GM19438 (cell line): Measurements from ENCODE around the gene ABCB8.

ENCODE experiments used
- ATAC-seq: cut with Tn5 transposase; IDR thresholded peaks from one replicate; pipeline ENCODE4 v1.9.1; 2021; ENCODE audit warnings: low read depth; ENCODE audit not compliant: unreplicated experiment

The ABCB8 gene

GRCh38 chr7:151082141-151083070 lies 54.2 kb downstream of the ABCB8 start:
- no peak for ATAC-seq

DNA sequence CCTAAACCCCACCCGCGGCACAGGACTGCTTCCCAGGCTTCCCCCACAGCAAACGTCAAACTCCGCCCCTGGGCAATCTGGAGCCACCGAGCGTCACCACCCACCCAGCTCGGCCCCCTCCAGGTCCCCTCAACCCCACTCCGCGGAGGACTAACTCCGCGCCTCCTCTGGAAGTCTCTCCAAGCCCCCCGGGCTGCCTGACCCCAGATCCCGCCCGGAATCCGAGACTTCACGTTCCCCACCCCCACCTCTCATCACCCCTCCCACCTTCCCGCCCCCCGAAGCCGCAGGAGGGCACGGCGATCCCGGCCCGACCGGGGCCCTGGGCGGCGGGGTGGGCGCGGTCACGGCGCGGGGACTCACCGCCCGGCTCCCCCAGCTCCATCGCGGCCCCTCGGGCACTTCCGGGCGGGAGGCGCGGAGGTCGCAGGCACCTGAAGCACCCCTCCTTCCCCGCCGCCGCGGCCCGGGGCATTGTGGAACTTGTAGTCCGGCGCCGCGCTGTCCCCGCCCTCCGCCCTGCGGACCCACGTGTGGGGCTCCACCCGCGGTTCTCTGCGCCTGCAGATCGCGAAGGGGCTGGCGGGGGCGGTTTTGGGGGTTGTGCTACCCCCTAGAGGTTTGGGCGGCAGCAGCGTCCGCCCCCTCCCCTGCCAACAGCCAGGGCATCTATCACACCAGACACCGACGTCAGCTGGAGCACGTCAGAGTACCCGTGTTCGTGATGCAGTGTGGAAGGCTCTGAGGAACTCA lies 55.0 kb downstream of the ABCB8 start, which contains the start of gene TMUB1:
Gene TMUB1 (minus strand): TSS at position 423 of the 753 bp plus-strand sequence. CDS start 930 bp downstream, outside the sequence.
- ATAC-seq: peak; percentile 48

DNA sequence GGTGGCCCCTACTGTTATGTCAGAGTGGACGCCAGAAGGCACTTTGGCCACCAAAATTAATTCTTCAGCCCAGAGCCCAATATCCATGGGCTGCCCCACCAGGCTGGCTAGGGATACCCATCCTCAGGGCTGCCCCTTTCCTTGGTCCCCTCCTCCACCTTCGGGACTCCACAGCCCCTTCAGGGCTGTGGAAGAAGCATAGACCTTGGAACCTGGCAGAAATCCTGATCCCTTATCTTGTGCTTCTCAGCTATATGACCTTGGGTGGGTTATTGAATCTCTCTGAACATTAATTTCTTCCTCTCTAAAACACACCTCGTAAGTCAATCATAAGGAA lies 55.5 kb downstream of the ABCB8 start:
- no peak for ATAC-seq

DNA sequence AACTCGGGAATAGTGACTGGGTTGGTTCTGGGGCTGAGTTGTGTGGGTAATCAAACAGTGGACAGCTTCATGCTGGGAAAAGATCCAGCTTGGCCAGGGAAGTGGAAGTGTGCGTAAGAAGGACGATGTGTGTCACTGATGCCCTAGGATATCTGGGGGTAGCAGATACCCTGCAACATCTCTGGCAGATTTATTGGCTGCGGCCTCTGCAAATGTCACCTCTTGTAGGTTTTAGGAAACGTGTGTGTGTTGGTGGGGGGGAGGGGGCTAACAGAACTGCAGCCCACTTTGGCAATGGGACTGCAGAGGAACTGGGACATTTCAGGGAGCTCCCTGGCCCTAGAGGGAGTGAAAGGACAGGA lies 57.1 kb downstream of the ABCB8 start:
- no peak for ATAC-seq

GRCh38 chr7:151085691-151086620 lies 57.7 kb downstream of the ABCB8 start, which contains the start of gene AGAP3:
AGAP3 (plus strand) TSS chr7:151086475; CDS start chr7:151086742, 267 bp downstream.
- ATAC-seq: peak; percentile 40

- ATAC-seq: no peak
These were observed 58.6 kb downstream of the ABCB8 start for GRCh38 chr7:151086802-151087244.

DNA sequence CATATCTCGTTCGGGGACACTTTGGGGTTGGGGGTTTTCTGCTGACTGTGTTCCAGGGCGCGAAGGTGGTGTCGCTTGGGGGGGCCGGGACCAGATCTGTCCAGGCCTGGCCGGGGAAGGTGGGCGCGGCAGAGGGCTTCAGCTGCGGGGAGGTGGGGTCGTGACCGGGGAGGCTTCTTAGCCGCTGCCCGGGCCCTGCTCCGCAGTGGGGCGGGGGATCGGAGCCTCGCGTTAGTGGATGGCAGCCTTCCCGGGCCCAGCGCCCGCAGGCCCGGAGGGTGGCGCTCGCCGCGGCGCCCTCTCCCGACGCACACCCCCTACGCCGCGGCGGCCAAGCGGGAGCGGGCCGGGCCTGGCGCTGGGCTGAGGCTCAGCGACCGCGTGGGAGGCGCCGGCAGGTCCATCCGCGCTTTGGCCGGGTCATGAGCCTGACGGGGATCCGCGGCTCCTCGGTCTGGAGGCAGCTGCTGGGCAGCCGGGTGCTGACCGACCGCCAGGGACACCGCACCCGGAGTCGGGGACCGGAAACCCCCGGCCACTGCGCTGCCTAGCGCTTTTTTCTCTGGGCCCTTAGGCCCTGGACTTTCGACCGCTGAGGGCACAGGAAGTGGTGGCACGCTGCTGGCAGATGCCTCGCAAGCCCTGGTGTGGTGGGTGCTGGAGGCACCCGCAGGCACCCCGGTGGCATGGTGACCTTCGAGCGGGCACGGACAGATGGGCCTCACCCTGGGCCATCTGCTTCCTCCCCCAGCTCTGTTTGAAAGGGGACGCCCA lies 59.2 kb downstream of the ABCB8 start:
- no peak for ATAC-seq

DNA sequence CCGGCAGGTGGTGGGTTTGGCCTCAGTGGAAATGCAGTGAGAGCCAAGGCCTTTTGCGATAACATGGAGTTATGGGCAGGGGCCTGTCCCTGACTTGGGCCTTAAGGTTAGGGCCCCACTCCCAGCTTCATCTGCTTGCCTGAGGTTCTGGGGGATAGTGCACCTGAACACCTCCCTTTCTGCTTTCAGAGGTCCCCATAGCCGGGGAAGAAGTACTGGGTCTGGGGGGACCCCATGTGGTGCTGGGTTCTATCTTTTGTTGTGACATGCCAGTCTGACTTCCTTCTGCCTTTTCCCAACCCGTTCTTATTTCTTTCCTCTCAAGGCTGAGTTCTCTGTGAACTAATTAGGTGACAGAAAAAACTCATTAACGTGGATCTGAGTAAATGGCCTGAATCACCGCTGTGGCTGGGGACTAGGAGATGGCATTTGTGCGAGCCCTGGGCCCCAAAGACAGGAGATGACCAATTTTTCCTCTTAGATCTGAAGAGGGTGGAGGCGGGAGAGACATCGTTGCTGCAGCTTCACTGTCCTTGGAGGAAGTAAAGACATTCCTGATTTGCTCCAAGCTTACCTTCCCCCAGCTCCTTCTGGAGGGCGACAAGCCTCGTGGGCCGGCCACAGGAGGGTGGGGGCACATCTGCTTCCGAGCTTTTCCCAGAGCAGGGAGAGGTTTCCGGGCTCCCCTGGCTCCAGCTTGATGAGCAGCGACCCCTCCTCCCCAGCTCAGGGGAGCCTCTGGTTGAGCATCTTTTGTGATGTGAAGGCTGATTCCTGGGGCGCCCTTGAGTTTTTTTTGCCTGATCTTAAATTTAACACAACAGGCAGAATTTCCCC lies 60.0 kb downstream of the ABCB8 start:
- ATAC-seq: no peak

GRCh38 chr7:151088856-151089699 lies 60.8 kb downstream of the ABCB8 start:
- ATAC-seq: no peak

- no peak for ATAC-seq
These were observed 61.9 kb downstream of the ABCB8 start for GRCh38 chr7:151089893-151090730.

GRCh38 chr7:151091003-151091402 lies 62.8 kb downstream of the ABCB8 start:
- no peak for ATAC-seq

GRCh38 chr7:151091431-151091830 lies 63.2 kb downstream of the ABCB8 start:
- no peak for ATAC-seq

DNA sequence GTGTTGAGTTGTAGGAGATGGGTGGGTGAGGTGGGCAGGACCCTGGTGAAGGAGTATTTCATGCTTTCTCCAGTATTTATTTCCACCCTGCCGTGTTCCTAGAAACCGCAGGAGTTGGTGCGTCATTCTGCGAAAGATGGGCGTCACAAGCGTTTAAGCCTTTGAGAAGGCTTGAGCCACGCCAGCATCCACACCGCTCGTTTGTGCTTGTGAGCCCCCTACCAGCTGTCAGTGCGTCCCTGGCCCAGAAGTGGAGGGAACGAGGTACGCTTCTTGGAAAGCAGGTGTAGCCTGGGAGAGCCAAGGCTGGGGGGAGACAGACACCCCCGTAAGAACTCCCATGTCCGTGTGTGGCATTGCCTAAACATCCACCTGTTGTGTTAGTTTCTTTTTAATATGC lies 63.7 kb downstream of the ABCB8 start:
- ATAC-seq: no peak

GRCh38 chr7:151093748-151094147 lies 65.5 kb downstream of the ABCB8 start:
- no peak for ATAC-seq

GRCh38 chr7:151094675-151095074 lies 66.4 kb downstream of the ABCB8 start:
- no peak for ATAC-seq

DNA sequence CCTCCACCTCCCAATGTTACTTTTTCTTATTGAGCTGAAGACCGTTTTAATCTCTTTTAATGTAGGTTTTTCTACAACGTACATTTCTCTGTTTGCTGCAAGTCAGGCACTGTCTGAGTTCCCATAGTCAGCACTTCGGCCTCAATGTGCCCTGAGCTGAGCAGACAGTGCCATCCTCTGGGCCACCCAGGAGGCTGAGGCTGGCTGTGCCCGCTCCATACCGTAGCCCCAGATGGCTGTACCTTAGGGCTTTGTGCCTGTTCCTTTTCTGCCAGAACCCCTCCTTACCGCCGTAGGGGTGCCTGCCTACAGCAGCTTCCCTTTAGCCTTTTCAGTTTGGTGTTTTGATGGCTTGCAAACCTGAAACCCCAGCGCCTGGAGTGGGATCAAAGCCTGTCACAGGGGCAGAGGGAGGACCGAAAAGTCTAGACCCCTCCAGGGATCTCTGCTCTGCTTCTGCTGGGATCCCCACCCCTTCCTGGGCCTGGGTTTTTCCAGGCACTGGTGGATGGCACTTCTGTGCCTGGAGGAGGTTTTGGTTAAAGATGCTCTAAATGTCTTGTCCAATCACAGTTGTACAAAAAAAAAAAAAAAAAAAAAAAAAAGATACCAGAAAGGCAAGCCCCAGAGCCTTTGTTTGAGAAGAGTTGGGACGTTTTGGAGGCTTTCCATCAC lies 67.0 kb downstream of the ABCB8 start:
- no peak for ATAC-seq
